Glutamatergic neuron (in vitro differentiated cells): ENCODE measurements around the gene PRELID3B. TPM values are rescaled to one million over a fixed set of nuclear protein-coding genes. Genes with fewer than 3 reads are reported as not detected.

ENCODE experiments used
- DNase-seq: peaks from one replicate; pipeline ENCODE4 v3.0.0; 2022
- H3K27ac Mint-ChIP-seq: one replicate; pipeline ENCODE4 v1.8.0; 2020; ENCODE audit warnings: mild to moderate bottlenecking, mixed read lengths, inconsistent platforms; ENCODE audit not compliant: unreplicated experiment
- H3K27me3 Mint-ChIP-seq: one replicate; pipeline ENCODE4 v1.8.0; 2020; ENCODE audit warnings: mild to moderate bottlenecking, moderate library complexity, mixed read lengths, inconsistent platforms; ENCODE audit not compliant: unreplicated experiment
- H3K36me3 Mint-ChIP-seq: one replicate; pipeline ENCODE4 v1.8.0; 2020; ENCODE audit warnings: mild to moderate bottlenecking, mixed read lengths, inconsistent platforms; ENCODE audit not compliant: unreplicated experiment
- H3K4me1 Mint-ChIP-seq: one replicate; pipeline ENCODE4 v1.8.0; 2020; ENCODE audit warnings: mild to moderate bottlenecking, low read depth, mixed read lengths, inconsistent platforms; ENCODE audit not compliant: unreplicated experiment
- H3K4me3 Mint-ChIP-seq: one replicate; pipeline ENCODE4 v1.8.0; 2020; ENCODE audit warnings: mild to moderate bottlenecking, mixed read lengths, inconsistent platforms; ENCODE audit not compliant: unreplicated experiment
- H3K9me3 Mint-ChIP-seq: one replicate; pipeline ENCODE4 v1.8.0; 2020; ENCODE audit warnings: mild to moderate bottlenecking, moderate library complexity, mixed read lengths, inconsistent platforms; ENCODE audit not compliant: unreplicated experiment
- CTCF ChIP-seq: fragments of 200-600 bp; sonication (generic); IDR thresholded peaks from one replicate; pipeline ENCODE4 v1.5.0; 2021; ENCODE audit not compliant: partially characterized antibody, unreplicated experiment
- total RNA-seq: library from RNA; stranded (reverse); fragmentation: NEBNext Ultra II Directional; extraction: Animal tissue kit (Norgen Biotek cat#: 25700); gene quantifications from one replicate; pipeline ENCODE4 v1.2.1, GENCODE V29; 2021; ENCODE audit not compliant: unreplicated experiment

Gene PRELID3B
- total RNA-seq, 1 donor from 2014 or later = 65.5 TPM

GRCh38 chr20:58991715-58992114 is 50.9 kb downstream of the PRELID3B start:
- peaks cover 1% of the 10 kb centered on the region for H3K9me3 Mint-ChIP-seq
- TF ChIP-seq CTCF = no peak
- no peaks in the 10 kb centered on the region for H3K36me3 Mint-ChIP-seq
- H3K27ac Mint-ChIP-seq = no peak overlapping the region
- H3K27me3 Mint-ChIP-seq = peaks cover 4% of the 10 kb centered on the region
- no peak for DNase-seq
- no peak overlapping the region for H3K4me3 Mint-ChIP-seq
- peaks cover 10% of the 10 kb centered on the region for H3K4me1 Mint-ChIP-seq

- TF ChIP-seq CTCF = no peak
- Mint-ChIP-seq H3K9me3 (peaks cover 1% of the 10 kb centered on the region), H3K27me3 (peaks cover 4% of the 10 kb centered on the region), H3K36me3 (no peaks in the 10 kb centered on the region), H3K4me3 (no peak overlapping the region), H3K4me1 (peaks cover 11% of the 10 kb centered on the region), H3K27ac (no peak overlapping the region)
- no peak for DNase-seq
Observed at GRCh38 chr20:58990651-58991445, 51.7 kb downstream of the PRELID3B start.

- no peak for DNase-seq
- Mint-ChIP-seq H3K36me3 (no peaks in the 10 kb centered on the region), H3K4me3 (peak overlapping the region; percentile 14), H3K27me3 (peaks cover 2% of the 10 kb centered on the region), H3K4me1 (peaks cover 17% of the 10 kb centered on the region), H3K27ac (no peak overlapping the region), H3K9me3 (peaks cover 1% of the 10 kb centered on the region)
- no peak for TF ChIP-seq CTCF
Observed at GRCh38 chr20:58989196-58989595, 53.4 kb downstream of the PRELID3B start.

- DNase-seq = no peak
- Mint-ChIP-seq H3K4me1 (peaks cover 24% of the 10 kb centered on the region), H3K36me3 (no peaks in the 10 kb centered on the region), H3K4me3 (no peak overlapping the region), H3K27ac (no peak overlapping the region), H3K27me3 (peaks cover 2% of the 10 kb centered on the region), H3K9me3 (peaks cover 1% of the 10 kb centered on the region)
- no peak for TF ChIP-seq CTCF
Observed at GRCh38 chr20:58988565-58988882, 54.1 kb downstream of the PRELID3B start.

GRCh38 chr20:58987790-58988564 is 54.6 kb downstream of the PRELID3B start:
- Mint-ChIP-seq H3K36me3 (no peaks in the 10 kb centered on the region), H3K9me3 (peaks cover 1% of the 10 kb centered on the region), H3K27ac (no peak overlapping the region), H3K4me3 (no peak overlapping the region), H3K27me3 (peaks cover 2% of the 10 kb centered on the region), H3K4me1 (peaks cover 24% of the 10 kb centered on the region)
- TF ChIP-seq CTCF = no peak
- DNase-seq = no peak
